Muscle of back (tissue), 11 donors: ENCODE data around the gene PPFIBP1. TPM values are rescaled to one million over a fixed set of nuclear protein-coding genes. Genes with fewer than 3 reads are reported as not detected.
"Not testable (repeated sequence)": the region's sequence is repeated elsewhere in the genome, so short reads cannot be mapped to it uniquely, and the experiment has no call there.

Experiments used
- DNase-seq, 3 donors: peaks; one replicate each; pipeline versions ENCODE4 v3.0.0 to v3.0.0-alpha.2; 2013
- polyA plus RNA-seq, 10 donors: library from polyadenylated mRNA; unstranded; fragments of 120-200 nt; gene quantifications; one replicate each; pipeline ENCODE4 v1.2.1, GENCODE V29; 2013; ENCODE audit not compliant: insufficient read length in 10 of 10

Gene PPFIBP1
- polyA plus RNA-seq, 10 donors = 23.2 to 51.9 (median 35.8) TPM

- DNase-seq = peak; percentile 80 to 87 (median 83)
These were observed 128.3 kb downstream of the PPFIBP1 start for GRCh38 chr12:27652174-27652763.

GRCh38 chr12:27653661-27654060 is 129.7 kb downstream of the PPFIBP1 start:
- DNase-seq = no peak

DNA sequence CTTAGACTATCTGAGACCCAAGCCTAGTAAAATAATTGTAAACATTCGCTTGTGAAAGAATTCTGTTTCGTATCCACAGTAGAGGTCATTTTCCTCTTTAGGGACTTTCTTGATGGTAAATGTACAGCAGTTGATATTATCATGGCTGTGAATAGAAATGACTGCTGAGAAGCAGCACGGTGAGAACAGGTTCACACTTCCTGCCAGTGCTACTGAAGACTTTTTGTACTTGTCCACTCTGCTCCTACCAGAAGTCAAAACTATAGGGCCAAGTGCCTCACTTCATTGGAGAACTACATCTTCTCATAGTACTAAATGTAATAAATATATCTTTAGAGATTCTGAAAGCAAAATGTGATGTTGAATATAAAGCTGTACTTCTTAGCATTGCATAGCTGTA is 131.5 kb downstream of the PPFIBP1 start:
- not testable (repeated sequence) for DNase-seq

- DNase-seq = no peak
These were observed 133.3 kb downstream of the PPFIBP1 start for GRCh38 chr12:27657296-27657695.

DNA sequence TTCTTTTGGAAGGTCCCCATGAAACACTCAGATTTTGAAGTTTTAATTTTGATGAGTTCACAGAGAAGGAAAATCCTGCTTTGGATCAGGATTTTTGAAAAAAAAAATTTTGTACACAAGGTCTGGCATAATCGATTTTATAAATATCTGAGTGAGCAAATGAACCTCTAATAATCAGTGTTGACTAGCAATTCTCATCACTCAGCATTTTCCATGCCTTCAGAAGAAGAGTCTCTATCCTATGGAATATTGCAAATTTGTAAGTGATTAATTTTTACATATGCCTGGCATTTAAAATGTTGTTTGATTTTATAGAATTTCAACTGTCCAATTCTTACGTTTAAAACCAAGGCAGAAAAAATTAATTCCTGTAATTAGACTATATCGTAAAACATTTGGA is 141.7 kb downstream of the PPFIBP1 start:
- no peak for DNase-seq

DNA sequence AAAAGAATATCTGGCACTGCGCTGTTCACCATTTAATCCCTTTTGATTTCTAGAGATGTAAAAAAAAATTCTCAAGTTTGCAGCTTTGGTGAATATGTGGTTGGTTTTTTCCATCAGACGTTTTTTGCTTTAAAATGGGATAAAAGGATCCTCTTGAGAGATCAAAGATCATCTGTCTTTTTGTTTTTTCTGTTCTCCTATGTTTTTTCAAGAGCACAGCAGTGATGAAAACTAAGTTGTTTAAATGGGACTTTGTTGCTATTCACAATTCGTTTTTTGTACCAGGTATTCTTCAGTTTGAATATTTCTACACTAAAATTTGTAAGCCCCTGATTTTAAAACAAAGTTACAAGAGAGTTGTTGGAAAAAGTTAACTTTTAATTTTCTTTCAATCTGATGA is 142.5 kb downstream of the PPFIBP1 start:
- no peak for DNase-seq

GRCh38 chr12:27667540-27667939 is 143.5 kb downstream of the PPFIBP1 start:
- DNase-seq = no peak

DNA sequence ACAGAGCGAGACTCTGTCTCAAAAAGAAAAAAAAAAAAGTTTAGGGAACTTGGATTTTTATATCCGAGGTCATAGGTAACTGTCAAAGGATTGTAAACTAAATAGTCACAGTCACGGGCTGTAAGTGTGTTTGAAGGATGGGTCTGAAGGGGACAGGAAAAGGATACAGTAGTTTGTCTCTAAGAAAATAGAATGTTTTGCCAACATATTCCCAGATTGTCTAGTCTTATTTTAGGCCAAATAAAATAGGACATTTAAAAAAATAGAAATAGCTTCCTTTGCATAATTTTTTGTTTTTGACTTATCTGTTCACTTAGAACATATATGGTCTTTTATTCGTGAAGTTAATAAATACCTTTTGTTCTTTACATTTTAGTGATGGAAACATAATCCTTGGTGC is 148.0 kb downstream of the PPFIBP1 start:
- peak; percentile 29 to 49 (median 30) for DNase-seq

DNA sequence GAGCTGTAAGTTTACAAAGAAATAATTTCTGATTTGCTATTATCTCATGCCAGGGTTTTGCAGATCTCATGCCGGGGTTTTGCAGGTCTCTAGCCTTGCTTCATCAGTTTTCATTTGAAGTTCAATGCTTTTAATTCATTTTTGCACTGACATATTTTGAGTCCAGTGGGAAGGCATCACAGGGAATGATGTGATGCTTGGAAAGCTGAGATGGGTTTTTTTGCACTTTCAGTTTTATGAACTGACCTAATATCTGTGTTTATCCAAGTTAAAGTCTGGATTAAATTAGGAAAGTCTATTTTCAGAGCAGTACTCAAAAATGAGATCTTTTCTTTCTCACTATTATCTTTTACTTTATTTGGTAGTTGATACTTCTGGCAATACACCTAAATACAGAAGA is 148.6 kb downstream of the PPFIBP1 start:
- DNase-seq = peak; percentile 60 to 79 (median 66)

GRCh38 chr12:27673101-27673718 is 149.2 kb downstream of the PPFIBP1 start:
- DNase-seq = peak; percentile 61 to 81 (median 68)

DNA sequence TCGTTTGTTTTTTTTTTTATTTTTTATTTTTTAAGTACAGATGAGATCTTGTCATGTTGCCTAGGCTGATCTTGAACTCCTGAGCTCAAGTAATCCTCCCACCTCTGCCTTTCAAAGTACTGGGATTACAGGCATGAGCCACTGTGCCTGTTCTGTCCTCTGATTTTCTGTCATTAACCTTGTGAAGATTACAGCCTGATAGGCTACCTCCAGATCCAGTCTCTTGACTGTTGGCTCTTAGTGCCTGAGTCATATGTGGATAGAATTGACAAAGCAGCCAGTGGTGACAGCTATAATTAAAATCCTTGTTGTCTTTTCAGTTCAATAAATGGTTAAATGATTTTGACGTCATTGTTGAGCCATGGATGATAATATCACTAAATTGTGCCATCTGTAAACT is 151.0 kb downstream of the PPFIBP1 start:
- DNase-seq = no peak

- no peak for DNase-seq
These were observed 156.6 kb downstream of the PPFIBP1 start for GRCh38 chr12:27680619-27681018.

DNA sequence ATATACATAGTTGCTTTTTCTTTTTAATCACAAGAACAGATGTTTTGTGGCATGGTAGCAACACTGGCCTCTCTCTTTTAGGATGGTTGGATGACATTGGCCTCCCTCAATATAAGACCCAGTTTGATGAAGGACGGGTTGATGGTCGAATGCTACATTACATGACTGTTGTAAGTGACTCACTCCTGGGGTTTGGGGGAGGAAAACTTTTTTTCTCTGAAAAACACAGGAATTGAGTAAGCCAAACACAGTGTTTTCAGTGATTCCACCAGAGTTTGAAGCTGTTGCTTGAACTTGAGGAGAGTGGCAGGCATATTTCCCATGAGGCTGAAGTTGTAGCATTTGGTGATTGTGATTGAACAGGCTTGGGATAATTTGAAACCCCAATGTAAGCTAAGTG is 158.5 kb downstream of the PPFIBP1 start:
- DNase-seq = no peak

DNA sequence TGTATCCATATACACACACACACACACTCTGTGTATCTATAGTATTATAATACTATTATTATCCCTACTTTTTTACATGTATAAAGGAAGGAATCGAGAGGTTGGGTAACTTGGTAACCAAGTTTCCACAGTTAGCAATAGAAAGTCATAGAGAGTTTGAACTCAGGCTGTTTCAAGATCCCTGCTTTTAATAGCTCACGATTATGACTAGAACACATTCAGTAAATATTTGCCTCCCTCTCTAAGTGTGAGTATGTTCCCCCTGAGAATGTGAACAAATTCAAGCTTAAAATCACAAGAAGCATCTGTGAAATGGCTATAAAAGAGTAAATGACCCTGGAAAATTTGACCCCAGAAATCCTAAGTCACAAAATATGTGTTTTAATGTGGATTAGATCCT is 161.3 kb downstream of the PPFIBP1 start:
- no peak for DNase-seq

GRCh38 chr12:27686147-27686546 is 162.1 kb downstream of the PPFIBP1 start:
- DNase-seq = no peak

- DNase-seq = no peak
These were observed 164.7 kb downstream of the PPFIBP1 start for GRCh38 chr12:27688671-27689070.

- no peak for DNase-seq
These were observed 165.7 kb downstream of the PPFIBP1 start for GRCh38 chr12:27689558-27690180.

GRCh38 chr12:27693403-27693802 is 169.4 kb downstream of the PPFIBP1 start:
- DNase-seq = no peak

DNA sequence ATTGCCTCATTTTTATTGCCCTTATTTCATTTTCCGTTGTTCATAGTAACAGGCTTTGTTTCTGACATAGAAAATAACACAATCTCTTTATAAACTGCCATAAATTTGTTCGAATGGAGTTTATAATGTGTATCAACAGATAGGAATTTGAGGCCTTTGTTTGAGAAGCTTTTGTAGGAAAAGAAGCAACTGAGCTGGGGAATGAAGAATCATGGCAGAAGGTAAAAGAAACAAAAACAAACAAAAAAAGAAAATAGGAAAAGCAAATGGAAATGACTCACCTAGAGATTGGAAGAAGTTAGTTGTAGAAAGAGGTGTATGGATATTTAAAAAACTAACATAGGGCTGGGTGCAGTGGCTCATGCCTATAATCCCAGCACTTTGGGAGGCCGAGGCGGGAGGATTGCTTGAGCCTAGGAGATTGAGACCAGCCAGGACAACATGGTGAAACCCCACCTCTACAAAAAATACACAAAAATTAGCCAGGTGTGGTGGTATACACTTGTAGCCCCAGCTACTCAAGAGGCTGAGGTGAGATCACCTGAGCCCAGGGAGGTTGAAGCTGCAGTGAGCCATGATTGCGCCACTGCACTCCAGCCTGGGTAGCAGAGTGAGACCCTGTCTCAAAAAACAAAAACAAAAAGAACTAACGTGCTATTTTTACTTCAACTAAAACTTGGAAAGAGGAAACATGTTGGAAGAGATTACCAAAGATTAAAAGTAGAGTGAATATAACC is 171.7 kb downstream of the PPFIBP1 start:
- DNase-seq = no peak

GRCh38 chr12:27696293-27696652 is 172.3 kb downstream of the PPFIBP1 start, which contains the start of gene REP15:
Gene REP15 (plus strand): TSS chr12:27696447. CDS start chr12:27696563, 116 bp downstream.
- no peak for DNase-seq

DNA sequence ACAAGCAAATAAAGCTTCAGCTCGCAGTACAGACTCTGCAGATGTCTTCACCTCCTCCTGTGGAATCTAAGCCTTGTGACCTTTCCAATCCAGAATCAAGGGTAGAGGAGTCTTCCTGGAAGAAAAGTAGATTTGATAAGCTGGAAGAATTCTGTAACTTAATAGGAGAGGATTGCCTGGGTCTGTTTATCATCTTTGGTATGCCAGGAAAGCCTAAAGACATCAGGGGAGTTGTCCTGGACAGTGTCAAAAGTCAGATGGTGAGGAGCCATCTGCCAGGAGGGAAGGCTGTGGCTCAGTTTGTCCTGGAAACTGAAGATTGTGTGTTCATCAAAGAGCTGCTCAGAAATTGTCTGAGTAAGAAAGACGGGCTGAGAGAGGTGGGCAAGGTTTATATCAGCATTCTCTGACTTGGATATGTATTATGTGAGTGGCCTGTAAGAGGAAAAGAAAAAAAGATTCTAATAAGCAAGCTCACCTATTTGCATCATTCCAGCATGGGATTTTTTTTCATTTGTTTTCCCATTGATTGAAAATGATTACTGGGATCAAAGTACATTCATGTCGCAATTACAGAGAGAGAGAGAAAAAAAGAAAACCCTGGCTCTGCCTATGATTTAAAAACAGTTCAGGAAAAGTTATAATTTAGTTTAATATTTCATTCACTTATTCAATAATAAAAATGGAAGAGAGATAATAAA is 173.0 kb downstream of the PPFIBP1 start:
- no peak for DNase-seq
